HG02642 (cell line): Measurements from ENCODE around the gene EGLN2.

ENCODE experiments used
- ATAC-seq: cut with Tn5 transposase; IDR thresholded peaks from one replicate; pipeline ENCODE4 v1.9.1; 2021; ENCODE audit warnings: mild to moderate bottlenecking; ENCODE audit not compliant: unreplicated experiment, poor library complexity

The EGLN2 gene

GRCh38 chr19:40800997-40801377, 2.0 kb downstream of the EGLN2 start:
- no peak for ATAC-seq

- ATAC-seq = no peak
These were observed 2.7 kb downstream of the EGLN2 start for GRCh38 chr19:40801426-40802299.

- no peak for ATAC-seq
These were observed 3.5 kb downstream of the EGLN2 start for GRCh38 chr19:40802300-40803169.

GRCh38 chr19:40803170-40803856, 4.3 kb downstream of the EGLN2 start:
- no peak for ATAC-seq

GRCh38 chr19:40803857-40804782, 5.1 kb downstream of the EGLN2 start:
- ATAC-seq = no peak

GRCh38 chr19:40804783-40805242, 5.8 kb downstream of the EGLN2 start:
- no peak for ATAC-seq

GRCh38 chr19:40805258-40805868, 6.4 kb downstream of the EGLN2 start:
- no peak for ATAC-seq

GRCh38 chr19:40806423-40807146, 7.6 kb downstream of the EGLN2 start:
- no peak for ATAC-seq

- ATAC-seq = no peak
These were observed 8.4 kb downstream of the EGLN2 start for GRCh38 chr19:40807147-40808020.

GRCh38 chr19:40808021-40808325, 9.0 kb downstream of the EGLN2 start:
- ATAC-seq = no peak

GRCh38 chr19:40808497-40808896, 9.5 kb downstream of the EGLN2 start:
- ATAC-seq = no peak

- no peak for ATAC-seq
These were observed 10.5 kb downstream of the EGLN2 start for GRCh38 chr19:40809358-40810086.

- ATAC-seq = no peak
These were observed 11.2 kb downstream of the EGLN2 start for GRCh38 chr19:40810160-40810559.

GRCh38 chr19:40810649-40811408, 11.8 kb downstream of the EGLN2 start:
- peak; percentile 66 for ATAC-seq

- ATAC-seq = no peak
These were observed 12.7 kb downstream of the EGLN2 start for GRCh38 chr19:40811478-40812341.
